GM03348 (cell line): Measurements from ENCODE around the gene SLC25A12.
"Not testable (repeated sequence)": the region's sequence is repeated elsewhere in the genome, so short reads cannot be mapped to it uniquely, and the experiment has no call there.

Source experiments
- DNase-seq: peaks from one replicate; pipeline ENCODE4 v3.0.0; 2012; ENCODE audit warnings: low spot score

The SLC25A12 gene

DNA sequence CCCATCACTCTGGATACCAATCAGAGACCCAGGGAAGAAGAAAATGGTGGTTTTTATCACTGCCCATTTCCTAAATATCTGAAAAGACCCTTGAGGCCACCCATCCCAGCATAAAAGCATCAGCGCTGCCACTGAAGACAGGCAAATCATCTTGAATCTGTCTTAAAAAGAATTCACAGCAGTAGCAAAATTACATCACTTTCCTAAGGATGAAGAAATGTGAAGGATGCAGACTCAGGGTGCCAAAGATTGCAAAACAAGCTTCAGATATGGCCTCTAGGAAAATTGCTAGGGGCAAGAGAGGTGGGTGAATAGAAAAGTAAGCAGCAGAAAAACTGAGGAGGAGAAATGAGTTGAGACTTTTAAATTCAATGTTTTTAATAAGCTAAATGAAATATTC, 70.0 kb downstream of the SLC25A12 start:
- DNase-seq: peak; percentile 45

DNA sequence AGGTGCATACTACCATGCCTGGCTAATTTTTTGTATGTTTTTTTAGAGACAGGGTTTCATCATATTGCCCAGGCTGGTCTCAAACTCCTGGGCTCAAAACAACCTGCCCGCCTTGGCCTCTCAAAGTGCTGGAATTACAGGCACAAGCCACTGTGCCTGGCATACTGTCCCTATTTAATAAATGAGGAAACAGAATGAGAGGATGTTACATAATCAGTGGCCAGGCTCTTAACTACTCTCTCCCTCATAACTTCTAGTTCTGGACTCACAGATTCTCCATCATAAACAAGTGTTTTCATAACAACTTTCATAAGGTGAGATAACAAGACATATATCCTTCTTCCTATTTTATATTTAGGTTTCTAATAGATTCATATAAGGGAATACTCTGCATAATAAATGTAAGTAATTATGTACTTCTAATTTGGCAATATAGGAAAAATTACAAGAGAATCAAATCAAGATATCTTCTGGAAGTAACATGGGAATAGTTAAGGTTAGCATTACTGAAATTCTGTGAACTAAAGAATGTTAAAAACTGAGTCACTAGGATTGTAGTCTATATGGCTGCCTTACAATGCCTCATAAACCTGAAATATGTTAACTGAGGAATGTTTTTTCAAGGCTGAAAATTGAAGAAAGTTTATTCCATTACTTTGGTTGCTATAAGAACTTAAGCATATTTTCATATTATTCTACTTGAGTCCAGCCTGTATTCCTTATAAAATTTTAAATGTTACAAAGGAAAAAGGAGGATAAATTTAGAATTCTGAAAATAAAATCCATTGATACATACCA, 71.3 kb downstream of the SLC25A12 start:
- DNase-seq: no peak

DNA sequence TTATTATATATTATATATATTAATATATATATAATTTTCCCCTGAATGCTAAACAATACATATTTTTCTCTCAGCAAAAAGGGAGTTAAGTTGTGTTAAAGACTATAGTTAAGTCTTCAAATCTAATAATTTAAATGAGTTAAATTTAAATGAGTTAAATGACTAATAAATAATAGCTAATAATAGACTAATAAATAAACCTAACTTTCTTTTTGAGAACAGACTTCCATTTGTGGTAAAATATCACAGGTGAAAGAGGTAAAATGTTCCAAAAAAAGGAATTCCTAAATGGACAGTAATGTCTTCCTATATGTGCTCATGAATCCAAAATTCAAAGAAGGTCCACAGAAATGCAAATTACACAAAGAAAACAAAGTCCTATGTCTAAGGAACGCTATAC, 74.6 kb downstream of the SLC25A12 start:
- no peak for DNase-seq

DNA sequence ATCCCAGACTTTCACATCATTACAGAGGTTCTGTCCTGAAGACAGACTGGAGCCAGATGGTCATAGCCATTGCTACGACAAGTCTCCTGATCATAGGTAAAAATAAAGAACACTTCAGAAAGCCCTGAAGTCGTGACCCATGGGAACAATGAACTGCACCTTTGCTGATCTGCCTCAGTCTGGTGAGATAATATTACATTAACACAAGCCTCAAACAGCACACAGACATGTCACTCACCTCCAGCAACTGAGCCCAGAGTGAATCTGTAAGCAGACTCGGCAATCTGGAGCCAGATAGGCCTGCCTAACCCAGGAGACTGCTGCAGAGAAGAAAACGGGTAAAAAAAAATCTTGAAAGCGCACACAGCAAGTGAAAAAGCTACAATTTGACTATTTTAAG, 79.2 kb downstream of the SLC25A12 start:
- DNase-seq: no peak

DNA sequence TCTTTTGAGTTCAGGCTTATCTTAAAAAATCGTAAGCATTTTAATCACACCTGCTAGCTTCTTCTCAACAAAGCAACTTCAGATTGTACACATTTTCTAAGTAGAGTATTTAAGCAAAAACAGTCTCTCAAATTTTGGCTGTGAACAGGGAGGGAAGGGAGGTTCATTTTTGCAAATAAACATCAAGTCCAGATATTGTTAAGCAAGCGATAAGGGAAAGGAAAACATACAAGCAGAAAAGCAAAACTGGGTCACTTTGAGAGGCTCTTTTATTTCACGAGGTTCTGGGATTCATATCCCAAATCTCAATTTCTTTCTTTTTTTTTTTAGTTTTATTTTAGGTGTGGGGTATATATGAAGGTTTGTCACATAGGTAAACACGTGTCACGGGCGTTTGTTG, 79.9 kb downstream of the SLC25A12 start:
- no peak for DNase-seq

DNA sequence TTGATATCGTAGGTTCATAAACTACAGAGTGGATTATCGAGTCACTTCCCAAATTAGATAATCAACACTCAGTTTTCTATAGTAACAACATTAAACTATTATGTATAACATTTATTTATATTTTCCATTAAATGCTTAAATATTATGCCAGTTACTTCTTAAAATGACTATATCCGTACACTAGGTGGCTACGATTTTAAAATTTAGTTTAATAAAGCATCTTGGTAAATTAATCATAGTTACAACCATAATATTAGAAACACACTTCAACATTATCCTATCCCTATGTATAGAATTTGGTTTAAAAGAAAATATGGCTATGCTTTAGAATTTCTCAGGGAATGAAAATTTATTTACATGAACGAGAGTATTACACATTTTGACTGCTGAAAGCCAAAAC, 80.3 kb downstream of the SLC25A12 start:
- no peak for DNase-seq

DNA sequence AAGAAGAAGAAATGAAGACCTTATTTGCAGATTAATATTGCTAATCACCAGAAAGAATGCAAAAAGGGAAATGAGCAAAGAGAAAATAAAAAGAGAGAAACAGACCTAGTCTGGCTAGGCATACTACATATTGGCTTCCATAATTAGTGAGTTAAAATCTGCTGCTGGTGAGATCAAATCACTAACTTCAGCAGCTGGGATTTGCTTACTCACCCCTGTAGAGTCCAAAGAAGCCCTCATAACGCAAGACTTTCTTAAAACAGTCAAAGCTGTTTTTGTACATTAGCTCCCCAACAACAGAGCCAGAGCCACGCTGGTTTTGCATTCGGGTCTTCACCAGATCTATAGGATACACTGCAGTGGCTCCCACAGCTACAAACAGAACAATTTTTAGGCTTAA, 80.9 kb downstream of the SLC25A12 start:
- no peak for DNase-seq

DNA sequence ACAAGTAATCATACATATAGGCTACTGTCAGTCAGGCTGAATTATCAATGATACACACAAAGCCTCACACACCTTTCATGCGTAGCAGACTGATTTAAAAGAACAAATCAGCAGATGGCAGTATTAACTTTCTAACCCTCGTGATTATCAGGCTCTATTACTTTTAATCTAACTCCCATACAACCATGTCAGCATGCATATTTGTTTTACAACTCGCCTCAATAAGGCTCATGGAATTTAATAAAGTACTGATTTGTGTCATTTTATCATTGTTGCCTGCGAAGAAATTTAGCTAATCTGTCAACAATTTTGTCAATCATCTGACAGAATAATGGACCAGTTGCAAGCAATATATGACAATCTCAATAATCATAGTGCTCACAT, 82.8 kb downstream of the SLC25A12 start:
- DNase-seq: peak; percentile 29

DNA sequence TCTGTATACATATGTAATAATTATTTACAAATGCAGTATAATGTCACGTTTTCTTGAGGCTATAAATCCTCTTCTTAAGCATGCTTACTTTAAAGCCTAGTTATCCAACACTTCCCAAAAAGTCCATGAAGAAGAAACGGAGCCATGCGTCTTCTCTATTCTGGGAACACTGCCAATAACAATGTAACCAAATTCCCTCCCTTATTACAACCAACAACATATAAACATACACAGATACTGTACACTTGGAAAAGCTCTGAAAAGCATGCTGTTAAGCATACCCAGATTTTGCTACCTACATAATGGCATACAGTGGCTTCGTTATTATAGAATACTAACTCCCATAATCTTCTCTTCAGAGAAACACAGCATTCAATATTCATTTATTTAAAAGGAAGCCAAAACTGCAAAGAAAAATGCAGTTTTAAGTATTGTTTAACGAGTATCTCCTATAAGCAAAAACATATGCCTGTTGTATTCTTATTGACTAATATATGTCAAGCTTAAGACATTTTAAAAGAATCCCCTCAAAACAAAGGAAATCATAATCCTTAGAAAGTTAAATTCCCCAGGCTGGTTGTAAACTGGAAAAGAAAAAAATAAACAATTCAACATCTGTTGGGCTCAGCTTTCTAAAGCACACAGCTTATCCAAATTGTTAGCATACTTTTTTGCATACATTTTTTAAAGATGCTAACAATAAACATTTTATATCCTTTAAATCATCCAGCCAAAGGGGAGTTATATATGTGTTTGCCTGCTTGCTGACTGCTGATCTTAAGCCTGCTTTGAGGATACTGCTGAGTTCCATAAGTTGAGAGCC, 83.4 kb downstream of the SLC25A12 start:
- no peak for DNase-seq

DNA sequence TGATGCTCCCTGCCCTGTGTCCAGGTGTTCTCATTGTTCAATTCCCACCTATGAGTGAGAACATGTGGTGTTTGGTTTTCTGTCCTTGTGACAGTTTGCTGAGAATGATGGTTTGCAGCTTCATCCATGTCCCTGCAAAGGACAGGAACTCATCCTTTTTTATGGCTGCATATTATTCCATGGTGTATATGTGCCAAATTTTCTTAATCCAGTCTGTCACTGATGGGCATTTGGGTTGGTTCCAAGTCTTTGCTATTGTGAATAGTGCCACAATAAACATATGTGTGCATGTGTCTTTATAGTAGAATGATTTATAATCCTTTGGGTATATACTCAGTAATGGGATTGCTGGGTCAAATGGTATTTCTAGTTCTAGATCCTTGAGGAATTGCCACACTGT, 85.2 kb downstream of the SLC25A12 start:
- DNase-seq: not testable (repeated sequence)

DNA sequence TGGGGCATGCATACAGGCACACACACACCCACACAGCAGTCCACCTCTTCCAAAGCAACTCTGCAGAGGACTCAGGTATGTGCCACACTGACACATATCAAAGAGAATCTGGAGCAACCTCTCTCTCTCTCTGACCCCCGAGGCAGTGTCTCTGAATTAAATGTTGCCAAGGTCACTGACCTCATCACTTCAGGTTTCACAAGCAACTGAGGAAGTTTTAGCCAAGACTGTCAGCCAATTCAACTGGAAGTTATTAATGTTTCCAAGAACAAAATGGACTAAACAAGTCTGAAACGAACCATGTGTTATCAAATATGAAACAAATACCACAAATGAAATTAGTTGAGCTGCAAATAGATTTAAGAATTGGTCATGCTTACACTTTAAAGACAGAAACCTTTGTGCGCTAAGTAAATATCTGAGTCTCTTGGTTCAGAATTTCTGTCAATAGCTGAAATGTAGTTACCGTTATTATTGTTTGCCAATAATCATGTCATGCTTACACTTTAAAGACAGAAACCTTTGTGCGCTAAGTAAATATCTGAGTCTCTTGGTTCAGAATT, 86.1 kb downstream of the SLC25A12 start:
- no peak for DNase-seq

DNA sequence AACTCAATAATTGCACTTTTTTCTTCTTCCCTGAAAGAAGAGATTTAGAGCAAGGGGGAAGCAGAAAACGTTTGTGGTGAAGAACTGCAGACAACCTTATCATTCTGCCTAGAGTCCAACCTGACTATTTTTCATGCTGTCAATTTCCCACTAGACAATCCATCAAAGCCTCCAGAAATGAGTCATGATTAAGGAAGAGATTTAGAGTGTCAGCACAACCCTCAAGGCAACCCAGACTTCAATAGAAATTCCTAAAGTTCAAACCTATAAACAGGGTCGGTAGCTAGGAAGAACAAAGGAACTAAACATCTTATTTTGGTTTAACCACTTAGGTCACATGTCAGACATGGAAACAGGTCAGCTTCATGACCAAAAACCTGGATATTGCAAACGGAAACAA, 86.9 kb downstream of the SLC25A12 start:
- DNase-seq: no peak

DNA sequence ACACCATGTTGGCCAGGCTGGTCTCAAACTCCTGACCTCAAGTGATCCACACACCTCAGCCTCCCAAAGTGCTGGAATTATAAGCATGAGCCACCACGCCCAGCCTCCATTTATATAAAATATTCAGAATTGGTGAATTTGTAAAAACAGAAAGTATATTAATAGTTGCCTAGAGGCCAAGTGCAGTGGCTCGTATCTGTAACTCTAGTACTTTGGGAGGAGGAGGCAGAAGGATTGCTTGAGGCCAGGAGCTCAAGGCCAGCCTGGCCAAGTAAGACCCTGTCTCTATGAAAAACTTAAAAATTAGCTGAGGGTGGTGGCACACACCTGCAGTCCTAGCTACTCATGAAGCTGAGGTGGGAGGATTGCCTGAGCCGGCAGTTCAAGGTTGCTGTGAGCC, 89.6 kb downstream of the SLC25A12 start:
- no peak for DNase-seq

DNA sequence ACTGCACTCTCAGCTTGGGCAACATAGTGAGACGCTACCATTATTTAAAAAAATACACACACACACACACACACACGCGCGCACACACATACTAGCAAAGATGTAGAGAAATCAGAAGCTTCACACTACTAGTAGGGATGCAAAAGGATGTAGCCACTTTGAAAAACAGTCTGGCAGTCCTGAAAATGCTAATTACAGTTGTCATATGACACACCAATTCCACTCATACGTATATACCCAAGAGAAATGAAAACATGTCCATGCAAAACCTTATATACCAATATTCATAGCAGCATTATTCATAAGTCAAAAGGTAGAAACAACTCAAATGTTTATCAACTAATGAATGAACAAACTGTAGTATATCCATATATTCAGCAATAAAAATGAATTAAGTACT, 90.3 kb downstream of the SLC25A12 start:
- DNase-seq: no peak

DNA sequence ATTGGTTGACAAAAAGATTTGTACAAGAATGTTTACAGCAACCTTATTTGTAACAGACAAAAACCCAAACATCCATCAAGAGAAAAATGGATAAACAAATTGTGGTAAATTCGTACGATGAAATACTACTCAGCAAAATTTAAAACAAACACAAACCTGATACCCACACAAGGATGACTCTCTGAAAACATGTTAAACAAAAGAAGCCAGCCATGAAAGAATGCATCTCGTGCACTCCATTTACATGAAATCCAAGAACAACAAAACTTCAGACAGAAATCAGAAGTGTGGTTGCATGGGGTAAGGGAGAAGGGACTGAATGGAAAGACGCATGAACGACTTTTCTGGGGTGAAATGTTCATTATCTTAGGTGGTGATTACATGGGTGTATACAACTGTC, 93.4 kb downstream of the SLC25A12 start:
- no peak for DNase-seq

DNA sequence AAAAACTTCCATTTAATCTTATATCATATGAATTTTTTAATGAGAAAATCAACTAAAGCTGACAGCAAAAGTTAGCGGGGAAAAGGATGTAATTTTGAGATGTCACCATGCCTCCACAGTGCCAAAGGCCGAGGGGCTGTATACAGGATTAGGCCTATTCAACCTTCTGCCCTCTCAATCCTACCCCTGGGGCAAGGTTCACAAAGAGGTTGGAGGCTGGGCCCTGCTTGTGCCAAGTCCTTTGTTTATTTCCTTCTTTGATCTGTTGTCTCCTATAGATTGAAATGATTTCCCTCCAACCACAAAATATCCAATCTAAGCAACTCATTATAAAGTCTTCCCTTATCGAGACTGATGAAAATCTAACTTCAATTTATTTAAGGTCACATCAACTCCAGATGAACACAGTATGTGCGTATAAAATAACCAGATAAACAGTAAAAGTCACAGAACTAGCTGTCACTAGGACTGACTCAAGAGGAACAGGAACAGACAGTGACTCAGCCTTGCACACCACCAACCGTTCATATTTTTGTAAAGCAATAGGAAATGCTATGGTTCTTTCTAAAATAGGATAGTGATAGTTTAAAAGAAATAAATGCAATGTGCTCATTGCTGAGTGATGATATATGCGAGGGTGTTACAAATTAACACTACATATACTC, 95.8 kb downstream of the SLC25A12 start:
- peak; percentile 49 for DNase-seq

DNA sequence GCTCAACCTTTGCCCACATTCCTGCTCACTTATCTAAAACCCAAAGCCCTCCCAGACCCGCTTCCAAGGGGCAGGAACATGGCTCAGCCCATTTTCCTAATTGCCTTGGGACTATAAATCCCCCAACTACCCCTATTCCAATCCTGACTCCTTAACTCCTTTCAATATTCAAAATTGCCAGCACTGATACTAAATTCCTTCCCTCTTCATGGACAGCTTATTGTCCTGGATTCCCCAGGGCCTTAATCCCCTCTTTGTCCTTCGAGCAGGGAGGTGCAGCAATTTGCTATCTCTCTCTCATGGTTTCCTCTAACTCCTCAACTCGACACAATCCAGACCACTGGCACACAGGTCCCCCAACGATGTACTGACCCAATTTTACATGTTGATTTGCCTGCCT, 99.1 kb downstream of the SLC25A12 start:
- DNase-seq: no peak

DNA sequence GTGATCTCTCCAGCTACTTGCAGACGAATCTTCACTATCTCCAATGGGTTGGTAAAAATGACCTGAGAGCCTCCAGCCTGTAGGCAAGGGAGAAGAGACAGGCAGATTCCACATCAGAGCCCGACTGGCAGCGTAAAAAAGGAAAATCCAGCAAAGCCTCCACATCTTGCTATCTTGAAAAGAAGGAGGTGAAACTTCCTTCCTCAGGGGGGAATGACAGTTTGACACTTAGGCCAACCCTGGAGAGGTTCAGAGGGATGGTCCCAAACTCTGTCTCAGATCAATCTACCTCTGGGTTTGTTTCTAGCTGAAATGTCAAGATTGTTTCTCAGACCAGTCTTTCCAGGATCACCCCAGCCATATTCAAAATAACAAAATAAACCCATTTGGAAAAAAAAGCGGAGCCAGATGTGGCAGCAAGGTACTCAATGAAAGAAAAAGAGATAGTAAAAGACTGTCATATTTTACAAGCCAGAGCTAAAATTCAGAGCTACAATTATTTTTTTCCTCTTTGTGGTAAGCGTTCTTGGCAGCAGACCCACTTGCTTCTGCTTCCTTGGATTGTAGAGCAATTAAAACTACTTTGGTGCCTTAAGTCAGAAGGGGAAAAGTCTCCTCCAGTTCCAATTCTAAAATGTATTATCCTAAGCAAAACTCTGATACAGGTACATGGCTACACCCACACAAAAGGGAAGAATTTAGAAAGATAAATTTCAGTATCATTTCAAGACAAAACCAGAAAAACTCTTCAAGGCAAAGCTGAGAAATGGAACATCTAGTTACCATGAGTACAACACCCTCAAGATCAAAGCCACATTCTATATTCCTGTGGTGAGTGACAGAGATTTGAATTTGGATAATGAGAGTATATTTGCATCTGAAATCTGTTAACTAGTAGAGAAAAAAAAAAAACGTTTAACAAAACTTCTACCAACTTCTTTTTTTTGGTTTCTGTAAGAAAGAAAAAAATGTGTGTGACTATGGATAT, 100.1 kb downstream of the SLC25A12 start:
- DNase-seq: peak; percentile 12

DNA sequence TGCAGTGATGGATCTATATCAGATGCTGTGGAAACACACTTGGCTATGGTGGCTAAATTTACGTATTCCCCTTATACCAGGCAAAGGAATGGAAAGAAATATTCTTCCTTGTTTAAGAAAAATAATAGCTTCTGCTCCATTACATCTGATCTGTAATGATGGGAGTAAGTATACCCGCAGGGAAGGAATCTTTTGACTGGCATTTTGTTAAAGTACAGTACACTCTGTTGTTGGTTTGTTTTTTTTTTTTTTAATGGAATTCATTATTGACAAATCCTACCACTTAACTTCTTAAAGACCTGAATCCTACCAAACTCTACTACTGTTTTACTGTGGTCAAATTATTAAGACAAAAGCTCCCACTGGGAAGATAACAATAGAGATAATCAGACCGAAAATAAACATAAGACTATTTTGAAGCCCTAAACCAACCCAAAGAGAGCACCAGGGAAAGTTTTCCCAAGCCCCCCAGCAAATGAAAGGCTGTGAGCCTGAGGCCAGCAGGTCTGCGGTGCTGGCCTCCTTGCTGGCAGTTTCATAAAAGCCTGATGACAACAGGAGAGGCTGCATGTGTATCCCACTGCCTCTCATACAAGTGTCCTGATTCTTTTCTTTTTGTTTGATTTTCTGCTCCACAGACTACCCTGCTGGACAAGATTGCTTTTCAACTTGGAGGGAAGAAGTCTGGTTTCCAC, 101.0 kb downstream of the SLC25A12 start:
- no peak for DNase-seq

DNA sequence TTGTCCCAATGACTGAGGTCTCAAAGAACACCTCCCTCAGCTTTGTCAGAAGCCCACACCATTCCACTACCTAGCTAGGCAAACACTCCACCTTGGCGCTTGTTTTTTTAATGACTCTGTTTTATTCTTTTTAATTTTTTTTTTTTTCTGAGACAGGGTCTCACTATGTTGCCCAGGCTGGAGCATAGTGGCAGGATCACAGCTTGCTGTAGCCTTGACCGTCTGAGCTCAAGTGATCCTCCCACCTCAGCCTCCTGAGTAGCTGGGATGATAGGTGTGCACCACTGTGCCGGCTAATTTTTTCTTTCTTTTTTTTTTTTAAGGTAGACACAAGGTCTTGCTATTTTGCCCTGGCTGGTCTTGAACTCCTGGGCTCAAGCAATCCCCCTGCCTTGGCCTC, 101.9 kb downstream of the SLC25A12 start:
- no peak for DNase-seq

DNA sequence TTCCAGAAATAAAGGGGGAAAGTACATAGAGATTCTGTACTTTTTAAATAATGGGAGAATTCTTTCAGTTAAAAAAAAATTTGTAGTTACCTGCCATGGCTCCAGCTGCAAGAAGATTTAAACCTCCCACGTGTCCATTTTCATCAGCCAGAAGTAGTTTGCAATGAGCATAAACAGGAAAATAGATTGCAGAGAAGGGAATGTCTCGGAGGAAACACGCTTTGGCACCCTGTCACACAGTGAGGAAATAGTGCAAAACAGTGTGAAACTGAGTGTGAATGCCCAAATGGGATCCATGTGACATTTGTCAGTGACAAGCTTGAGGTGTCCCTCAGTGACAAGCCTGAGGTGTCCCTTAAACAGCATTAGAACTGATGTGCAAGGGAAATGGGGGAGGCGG, 102.7 kb downstream of the SLC25A12 start:
- DNase-seq: no peak
